Nephron progenitor cell (in vitro differentiated cells): ENCODE data around the gene HP1BP3.

Experiments
- DNase-seq: peaks from one replicate; pipeline ENCODE4 v3.0.0; 2021
- H3K27ac Mint-ChIP-seq: 2 replicates; pipeline ENCODE4 v1.8.0; 2021; ENCODE audit warnings: mild to moderate bottlenecking, moderate library complexity, mixed read lengths
- H3K27me3 Mint-ChIP-seq: 2 replicates; pipeline ENCODE4 v1.8.0; 2021; ENCODE audit warnings: mild to moderate bottlenecking, low read depth, mixed read lengths; ENCODE audit not compliant: poor library complexity
- H3K36me3 Mint-ChIP-seq: 2 replicates; pipeline ENCODE4 v1.8.0; 2021; ENCODE audit warnings: low read depth, mixed read lengths
- H3K4me1 Mint-ChIP-seq: 2 replicates; pipeline ENCODE4 v1.8.0; 2021; ENCODE audit warnings: mixed read lengths
- H3K4me3 Mint-ChIP-seq: 2 replicates; pipeline ENCODE4 v1.8.0; 2021; ENCODE audit warnings: mild to moderate bottlenecking, moderate library complexity, mixed read lengths
- H3K9me3 Mint-ChIP-seq: 2 replicates; pipeline ENCODE4 v1.8.0; 2021; ENCODE audit warnings: mild to moderate bottlenecking, moderate library complexity, mixed read lengths
- CTCF ChIP-seq: fragments of 200-600 bp; sonication (generic); IDR thresholded peaks from 2 replicates; pipeline ENCODE4 v1.5.0; 2021; ENCODE audit warnings: antibody characterized with exemption

The HP1BP3 gene

GRCh38 chr1:20703124-20703756 lies 83.9 kb downstream of the HP1BP3 start:
- no peak for DNase-seq
- H3K27me3 Mint-ChIP-seq, result peaks cover 4% of the 10 kb centered on the region
- no peaks in the 10 kb centered on the region for H3K9me3 Mint-ChIP-seq
- no peak for TF ChIP-seq CTCF
- no peaks in the 10 kb centered on the region for H3K36me3 Mint-ChIP-seq
- H3K4me3 Mint-ChIP-seq, result no peak overlapping the region
- no peak overlapping the region for H3K27ac Mint-ChIP-seq
- peaks cover 12% of the 10 kb centered on the region for H3K4me1 Mint-ChIP-seq

- no peak for DNase-seq
- H3K36me3 Mint-ChIP-seq, result no peaks in the 10 kb centered on the region
- peak; percentile 6 for TF ChIP-seq CTCF
- H3K27ac Mint-ChIP-seq, result no peak overlapping the region
- H3K4me3 Mint-ChIP-seq, result no peak overlapping the region
- peaks cover 4% of the 10 kb centered on the region for H3K27me3 Mint-ChIP-seq
- no peaks in the 10 kb centered on the region for H3K9me3 Mint-ChIP-seq
- peaks cover 14% of the 10 kb centered on the region for H3K4me1 Mint-ChIP-seq
These were observed 84.7 kb downstream of the HP1BP3 start for GRCh38 chr1:20702416-20702815.

GRCh38 chr1:20701847-20702246 lies 85.3 kb downstream of the HP1BP3 start:
- H3K27me3 Mint-ChIP-seq, result peaks cover 2% of the 10 kb centered on the region
- H3K4me1 Mint-ChIP-seq, result peaks cover 19% of the 10 kb centered on the region
- H3K27ac Mint-ChIP-seq, result peak overlapping the region; percentile 2
- no peaks in the 10 kb centered on the region for H3K36me3 Mint-ChIP-seq
- no peak for DNase-seq
- TF ChIP-seq CTCF, result no peak
- H3K4me3 Mint-ChIP-seq, result no peak overlapping the region
- H3K9me3 Mint-ChIP-seq, result no peaks in the 10 kb centered on the region

- Mint-ChIP-seq H3K4me3 (no peak overlapping the region), H3K9me3 (no peaks in the 10 kb centered on the region), H3K27ac (peak overlapping the region; percentile 2), H3K27me3 (no peaks in the 10 kb centered on the region), H3K4me1 (peaks cover 21% of the 10 kb centered on the region), H3K36me3 (no peaks in the 10 kb centered on the region)
- no peak for TF ChIP-seq CTCF
- DNase-seq, result no peak
These were observed 85.7 kb downstream of the HP1BP3 start for GRCh38 chr1:20701446-20701845.

GRCh38 chr1:20700636-20701215 lies 86.4 kb downstream of the HP1BP3 start:
- no peak for TF ChIP-seq CTCF
- H3K27ac Mint-ChIP-seq, result peak overlapping the region; percentile 66
- no peak for DNase-seq
- H3K4me3 Mint-ChIP-seq, result no peak overlapping the region
- peaks cover 27% of the 10 kb centered on the region for H3K4me1 Mint-ChIP-seq
- no peaks in the 10 kb centered on the region for H3K36me3 Mint-ChIP-seq
- peaks cover under 1% of the 10 kb centered on the region for H3K27me3 Mint-ChIP-seq
- H3K9me3 Mint-ChIP-seq, result no peaks in the 10 kb centered on the region

- Mint-ChIP-seq H3K27ac (no peak overlapping the region), H3K4me3 (no peak overlapping the region), H3K9me3 (no peaks in the 10 kb centered on the region), H3K36me3 (no peaks in the 10 kb centered on the region), H3K4me1 (peaks cover 29% of the 10 kb centered on the region), H3K27me3 (peaks cover 3% of the 10 kb centered on the region)
- DNase-seq, result no peak
- no peak for TF ChIP-seq CTCF
These were observed 87.5 kb downstream of the HP1BP3 start for GRCh38 chr1:20699558-20699957.
